ENCODE results near the gene CSGALNACT2. TPM values are rescaled to one million over a fixed set of nuclear protein-coding genes. Genes with fewer than 3 reads are reported as not detected.

Gene CSGALNACT2
- total RNA-seq, 1 experiment from 2014 or later: 9.2 TPM

DNA sequence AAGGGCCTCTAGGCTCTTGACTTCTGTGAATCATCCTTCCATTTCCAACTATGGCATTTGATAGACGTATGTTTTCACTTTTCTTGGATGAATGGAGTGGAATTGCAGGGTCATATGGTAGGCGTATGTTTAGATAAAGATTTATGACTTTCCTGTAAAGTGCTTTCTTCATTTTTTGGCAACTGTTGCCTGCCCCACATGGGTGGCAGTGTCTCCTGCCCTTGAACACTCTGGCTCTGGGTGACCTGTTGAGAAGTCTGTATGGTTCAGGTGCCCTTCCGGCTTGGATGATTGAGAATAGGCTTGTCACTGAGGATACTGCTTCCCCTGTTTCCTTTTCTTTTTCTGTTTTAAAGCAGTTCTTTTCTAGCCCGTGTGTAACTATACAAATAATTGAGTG is 38.3 kb upstream of the CSGALNACT2 start:
- Histone ChIP-seq H4K20me1 (ENCODE audit: insufficient read depth, low read depth, low read length) (no peaks in the 10 kb centered on the region), H2AFZ (ENCODE audit: low read length) (no peak overlapping the region), H3K27me3 (ENCODE audit: low read length) (no peaks in the 10 kb centered on the region), H3K36me3 (ENCODE audit: insufficient read depth, low read length) (no peaks in the 10 kb centered on the region), H3K4me2 (ENCODE audit: low read depth, low read length, poor library complexity, severe bottlenecking) (no peak overlapping the region), H3K4me1 (ENCODE audit: low read length) (peaks cover 9% of the 10 kb centered on the region), H3K9me2 (replicated peaks; ENCODE audit: insufficient read depth, low read length) (no peaks in the 10 kb centered on the region), H3K9me3 (ENCODE audit: low read length) (no peaks in the 10 kb centered on the region), H3K9ac (ENCODE audit: low read length) (no peak overlapping the region), H3K4me3 (ENCODE audit: low read length) (no peak overlapping the region), H3K27ac (ENCODE audit: low read length) (no peak overlapping the region), H3K79me2 (ENCODE audit: low read length) (no peaks in the 10 kb centered on the region)
- DNase-seq: no peak

DNA sequence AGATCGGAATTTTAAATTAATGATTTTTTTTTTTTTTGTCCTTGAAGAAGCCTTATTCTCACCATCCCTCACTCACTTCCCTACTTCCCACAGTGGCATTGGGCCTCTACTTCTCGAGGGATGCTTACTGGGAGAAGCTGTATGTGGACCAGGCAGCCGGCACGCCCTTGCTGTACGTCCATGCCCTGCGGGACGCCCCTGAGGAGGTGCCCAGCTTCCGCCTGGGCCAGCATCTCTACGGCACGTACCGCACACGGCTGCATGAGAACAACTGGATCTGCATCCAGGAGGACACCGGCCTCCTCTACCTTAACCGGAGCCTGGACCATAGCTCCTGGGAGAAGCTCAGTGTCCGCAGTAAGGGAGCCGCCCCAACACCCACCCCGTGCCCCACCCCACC is 37.9 kb upstream of the CSGALNACT2 start:
- Histone ChIP-seq H3K27ac (ENCODE audit: low read length) (no peak overlapping the region), H3K36me3 (ENCODE audit: insufficient read depth, low read length) (no peaks in the 10 kb centered on the region), H3K27me3 (ENCODE audit: low read length) (no peaks in the 10 kb centered on the region)

DNA sequence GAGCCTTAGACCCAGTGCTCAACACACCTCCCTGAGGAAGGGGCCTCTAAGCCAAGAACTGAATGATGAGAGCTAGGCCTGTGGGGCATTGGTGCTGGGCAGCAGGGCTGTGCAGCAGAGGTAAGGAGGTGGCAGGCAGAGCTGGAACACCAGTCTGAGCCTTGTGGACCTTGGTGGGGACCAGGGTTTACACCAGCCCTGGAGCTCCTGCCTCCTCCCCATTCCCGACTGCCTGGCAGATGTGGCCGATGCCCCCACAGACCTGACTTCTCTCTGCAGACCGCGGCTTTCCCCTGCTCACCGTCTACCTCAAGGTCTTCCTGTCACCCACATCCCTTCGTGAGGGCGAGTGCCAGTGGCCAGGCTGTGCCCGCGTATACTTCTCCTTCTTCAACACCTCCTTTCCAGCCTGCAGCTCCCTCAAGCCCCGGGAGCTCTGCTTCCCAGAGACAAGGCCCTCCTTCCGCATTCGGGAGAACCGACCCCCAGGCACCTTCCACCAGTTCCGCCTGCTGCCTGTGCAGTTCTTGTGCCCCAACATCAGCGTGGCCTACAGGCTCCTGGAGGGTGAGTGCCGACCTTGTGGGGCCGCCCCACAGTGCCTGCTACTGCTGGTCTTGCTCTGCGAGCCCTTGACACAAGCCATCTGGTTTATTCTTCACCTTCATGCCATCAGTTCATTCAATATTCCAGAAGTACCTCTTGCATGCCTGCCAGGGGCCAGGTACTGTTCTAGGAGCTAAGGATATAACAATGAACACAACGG is 36.0 kb upstream of the CSGALNACT2 start:
- Histone ChIP-seq H3K4me3 (ENCODE audit: low read length) (no peak overlapping the region), H3K27ac (ENCODE audit: low read length) (no peak overlapping the region), H2AFZ (ENCODE audit: low read length) (no peak overlapping the region), H3K9ac (ENCODE audit: low read length) (no peak overlapping the region), H3K4me2 (ENCODE audit: low read depth, low read length, poor library complexity, severe bottlenecking) (no peak overlapping the region), H3K27me3 (ENCODE audit: low read length) (no peaks in the 10 kb centered on the region), H3K9me3 (ENCODE audit: low read length) (no peaks in the 10 kb centered on the region), H3K4me1 (ENCODE audit: low read length) (no peaks in the 10 kb centered on the region), H3K79me2 (ENCODE audit: low read length) (no peaks in the 10 kb centered on the region), H3K9me2 (replicated peaks; ENCODE audit: insufficient read depth, low read length) (no peaks in the 10 kb centered on the region), H3K36me3 (ENCODE audit: insufficient read depth, low read length) (no peaks in the 10 kb centered on the region), H4K20me1 (ENCODE audit: insufficient read depth, low read depth, low read length) (no peaks in the 10 kb centered on the region)
- DNase-seq: no peak

More for the DNA sequence above, 37.9 kb upstream of the CSGALNACT2 start:
- Histone ChIP-seq H2AFZ (ENCODE audit: low read length) (no peak overlapping the region), H3K9me3 (ENCODE audit: low read length) (no peaks in the 10 kb centered on the region), H3K4me1 (ENCODE audit: low read length) (peaks cover 9% of the 10 kb centered on the region), H3K9ac (ENCODE audit: low read length) (no peak overlapping the region), H3K4me3 (ENCODE audit: low read length) (no peak overlapping the region), H3K79me2 (ENCODE audit: low read length) (no peaks in the 10 kb centered on the region), H4K20me1 (ENCODE audit: insufficient read depth, low read depth, low read length) (no peaks in the 10 kb centered on the region), H3K4me2 (ENCODE audit: low read depth, low read length, poor library complexity, severe bottlenecking) (no peak overlapping the region), H3K9me2 (replicated peaks; ENCODE audit: insufficient read depth, low read length) (no peaks in the 10 kb centered on the region)
- DNase-seq: no peak

DNA sequence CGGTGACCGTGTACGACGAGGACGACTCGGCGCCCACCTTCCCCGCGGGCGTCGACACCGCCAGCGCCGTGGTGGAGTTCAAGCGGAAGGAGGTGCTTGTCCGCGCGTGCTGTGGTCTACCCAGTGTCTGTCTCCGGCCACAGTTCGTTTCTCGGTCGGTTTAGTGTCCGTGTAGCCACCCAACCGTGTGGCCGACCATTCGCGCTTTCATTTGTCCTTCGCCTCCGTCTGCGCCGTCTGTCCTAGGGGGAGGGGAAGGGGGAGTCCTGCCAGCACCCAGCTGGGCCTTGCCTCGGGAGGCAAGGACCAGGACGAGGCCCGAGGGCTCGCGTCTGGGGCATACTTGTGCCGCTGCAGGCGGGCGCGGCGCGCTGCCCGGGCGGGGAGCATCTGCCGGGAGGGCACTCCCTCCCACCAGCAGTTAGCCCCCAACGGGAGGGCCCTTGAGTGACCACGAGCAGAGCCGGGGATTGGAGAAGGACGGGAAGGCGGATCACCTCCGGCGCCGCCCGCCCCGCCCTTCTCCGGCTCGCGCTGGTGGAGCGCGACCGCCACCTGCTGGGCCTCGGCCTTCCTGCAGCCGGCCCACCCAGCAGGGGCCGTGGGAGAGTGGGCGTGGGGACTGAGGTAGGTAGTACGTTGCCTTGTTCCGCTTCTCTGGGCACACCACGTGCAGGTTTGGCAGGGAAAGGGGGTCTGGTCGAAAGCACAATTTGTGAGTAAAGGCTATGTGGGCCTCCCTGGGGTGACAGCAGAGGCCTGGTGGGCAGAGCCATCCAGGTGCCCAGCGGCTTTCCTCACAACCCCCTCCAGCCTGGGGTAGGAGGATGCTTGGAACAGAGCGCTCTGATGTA is 32.9 kb upstream of the CSGALNACT2 start:
- Histone ChIP-seq H2AFZ (ENCODE audit: low read length) (no peak overlapping the region), H3K4me3 (ENCODE audit: low read length) (peak overlapping the region; percentile 35; the same call in 1 of the 2 replicates), H3K4me2 (ENCODE audit: low read depth, low read length, poor library complexity, severe bottlenecking) (peak overlapping the region; percentile 38), H3K9me2 (replicated peaks; ENCODE audit: insufficient read depth, low read length) (no peaks in the 10 kb centered on the region), H3K27ac (ENCODE audit: low read length) (no peak overlapping the region), H3K36me3 (ENCODE audit: insufficient read depth, low read length) (no peaks in the 10 kb centered on the region), H3K27me3 (ENCODE audit: low read length) (no peaks in the 10 kb centered on the region), H3K9me3 (ENCODE audit: low read length) (no peaks in the 10 kb centered on the region), H4K20me1 (ENCODE audit: insufficient read depth, low read depth, low read length) (no peaks in the 10 kb centered on the region), H3K79me2 (ENCODE audit: low read length) (no peaks in the 10 kb centered on the region), H3K4me1 (ENCODE audit: low read length) (no peaks in the 10 kb centered on the region), H3K9ac (ENCODE audit: low read length) (no peak overlapping the region)
- peak; percentile 84 for DNase-seq

DNA sequence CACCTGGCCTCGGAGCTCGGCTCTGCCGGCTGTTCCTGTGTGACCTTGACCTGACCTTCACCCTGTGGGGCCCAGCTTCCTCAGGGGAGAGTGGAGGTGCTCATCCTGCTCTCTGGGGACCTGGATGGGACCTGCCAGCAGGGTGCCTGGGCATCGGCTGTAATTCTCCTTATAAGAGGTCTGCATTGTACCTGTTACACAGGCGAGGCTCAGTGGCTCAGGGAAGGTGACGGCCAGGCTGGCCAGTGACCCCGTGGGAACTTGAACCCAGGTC is 32.4 kb upstream of the CSGALNACT2 start:
- no peak for DNase-seq
- H3K4me1 ChIP-seq (ENCODE audit: low read length): no peaks in the 10 kb centered on the region
- no peak overlapping the region for H3K4me2 ChIP-seq (ENCODE audit: low read depth, low read length, poor library complexity, severe bottlenecking)
- no peak overlapping the region for H3K27ac ChIP-seq (ENCODE audit: low read length)
- H3K36me3 ChIP-seq (ENCODE audit: insufficient read depth, low read length): no peaks in the 10 kb centered on the region
- no peaks in the 10 kb centered on the region for H3K27me3 ChIP-seq (ENCODE audit: low read length)
- no peaks in the 10 kb centered on the region for H3K9me2 ChIP-seq (replicated peaks; ENCODE audit: insufficient read depth, low read length)
- no peak overlapping the region for H3K9ac ChIP-seq (ENCODE audit: low read length)
- no peaks in the 10 kb centered on the region for H4K20me1 ChIP-seq (ENCODE audit: insufficient read depth, low read depth, low read length)
- no peak overlapping the region for H3K4me3 ChIP-seq (ENCODE audit: low read length)
- no peaks in the 10 kb centered on the region for H3K9me3 ChIP-seq (ENCODE audit: low read length)
- no peak overlapping the region for H2AFZ ChIP-seq (ENCODE audit: low read length)
- H3K79me2 ChIP-seq (ENCODE audit: low read length): no peaks in the 10 kb centered on the region

DNA sequence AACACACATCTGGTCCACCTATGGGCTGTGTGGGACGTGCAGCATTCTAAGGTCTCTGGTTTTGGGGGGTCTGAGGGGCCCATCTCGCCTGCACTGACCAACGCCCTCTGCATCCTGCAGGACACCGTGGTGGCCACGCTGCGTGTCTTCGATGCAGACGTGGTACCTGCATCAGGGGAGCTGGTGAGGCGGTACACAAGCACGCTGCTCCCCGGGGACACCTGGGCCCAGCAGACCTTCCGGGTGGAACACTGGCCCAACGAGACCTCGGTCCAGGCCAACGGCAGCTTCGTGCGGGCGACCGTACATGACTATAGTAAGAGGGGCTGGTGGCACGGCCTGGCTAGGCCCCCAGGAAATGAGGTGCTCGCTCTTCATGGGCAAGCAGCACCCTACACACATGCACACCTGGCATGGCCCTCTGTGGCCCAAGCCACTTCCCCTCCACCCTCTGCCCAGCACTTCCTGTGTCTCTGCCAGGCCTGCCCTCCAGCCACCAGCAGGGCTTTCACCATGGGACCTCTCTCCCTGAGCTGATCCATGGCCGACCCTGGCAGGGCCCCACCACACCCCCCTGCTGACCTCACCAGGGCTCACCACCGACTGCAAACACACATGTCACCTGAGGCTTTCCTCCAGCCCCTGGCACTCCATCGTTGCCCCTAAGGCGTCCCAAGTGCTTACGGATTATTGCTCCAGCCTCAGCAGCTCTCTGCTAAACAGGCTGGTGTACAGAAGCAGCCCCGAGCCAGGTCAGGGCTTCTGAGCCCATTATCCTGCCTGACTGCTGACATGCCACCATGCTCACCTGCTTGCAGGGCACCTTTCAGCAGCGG is 31.8 kb upstream of the CSGALNACT2 start:
- Histone ChIP-seq H3K4me2 (ENCODE audit: low read depth, low read length, poor library complexity, severe bottlenecking) (no peak overlapping the region), H3K79me2 (ENCODE audit: low read length) (no peaks in the 10 kb centered on the region), H3K4me1 (ENCODE audit: low read length) (no peaks in the 10 kb centered on the region), H3K36me3 (ENCODE audit: insufficient read depth, low read length) (no peaks in the 10 kb centered on the region), H4K20me1 (ENCODE audit: insufficient read depth, low read depth, low read length) (no peaks in the 10 kb centered on the region), H3K27me3 (ENCODE audit: low read length) (no peaks in the 10 kb centered on the region), H3K9ac (ENCODE audit: low read length) (no peak overlapping the region), H3K27ac (ENCODE audit: low read length) (no peak overlapping the region), H3K4me3 (ENCODE audit: low read length) (no peak overlapping the region), H3K9me3 (ENCODE audit: low read length) (no peaks in the 10 kb centered on the region), H2AFZ (ENCODE audit: low read length) (no peak overlapping the region), H3K9me2 (replicated peaks; ENCODE audit: insufficient read depth, low read length) (no peaks in the 10 kb centered on the region)
- no peak for DNase-seq

DNA sequence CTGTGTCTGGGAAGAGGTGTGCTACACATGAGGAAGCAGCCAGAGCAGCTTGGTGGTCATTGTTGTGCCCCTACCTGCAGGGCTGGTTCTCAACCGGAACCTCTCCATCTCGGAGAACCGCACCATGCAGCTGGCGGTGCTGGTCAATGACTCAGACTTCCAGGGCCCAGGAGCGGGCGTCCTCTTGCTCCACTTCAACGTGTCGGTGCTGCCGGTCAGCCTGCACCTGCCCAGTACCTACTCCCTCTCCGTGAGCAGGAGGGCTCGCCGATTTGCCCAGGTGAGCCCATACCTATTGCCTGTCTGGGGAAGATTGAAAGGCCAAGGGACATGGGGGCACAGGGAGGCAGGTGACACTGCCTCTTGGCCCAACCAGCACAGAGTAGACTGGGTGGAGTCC is 29.3 kb upstream of the CSGALNACT2 start:
- Histone ChIP-seq H3K27ac (ENCODE audit: low read length) (no peak overlapping the region), H3K27me3 (ENCODE audit: low read length) (no peaks in the 10 kb centered on the region), H3K9ac (ENCODE audit: low read length) (no peak overlapping the region), H3K4me2 (ENCODE audit: low read depth, low read length, poor library complexity, severe bottlenecking) (no peak overlapping the region), H3K4me1 (ENCODE audit: low read length) (no peaks in the 10 kb centered on the region), H4K20me1 (ENCODE audit: insufficient read depth, low read depth, low read length) (no peaks in the 10 kb centered on the region), H3K4me3 (ENCODE audit: low read length) (no peak overlapping the region), H3K36me3 (ENCODE audit: insufficient read depth, low read length) (no peaks in the 10 kb centered on the region), H2AFZ (ENCODE audit: low read length) (no peak overlapping the region), H3K9me3 (ENCODE audit: low read length) (no peaks in the 10 kb centered on the region), H3K9me2 (replicated peaks; ENCODE audit: insufficient read depth, low read length) (no peaks in the 10 kb centered on the region), H3K79me2 (ENCODE audit: low read length) (no peaks in the 10 kb centered on the region)
- no peak for DNase-seq

DNA sequence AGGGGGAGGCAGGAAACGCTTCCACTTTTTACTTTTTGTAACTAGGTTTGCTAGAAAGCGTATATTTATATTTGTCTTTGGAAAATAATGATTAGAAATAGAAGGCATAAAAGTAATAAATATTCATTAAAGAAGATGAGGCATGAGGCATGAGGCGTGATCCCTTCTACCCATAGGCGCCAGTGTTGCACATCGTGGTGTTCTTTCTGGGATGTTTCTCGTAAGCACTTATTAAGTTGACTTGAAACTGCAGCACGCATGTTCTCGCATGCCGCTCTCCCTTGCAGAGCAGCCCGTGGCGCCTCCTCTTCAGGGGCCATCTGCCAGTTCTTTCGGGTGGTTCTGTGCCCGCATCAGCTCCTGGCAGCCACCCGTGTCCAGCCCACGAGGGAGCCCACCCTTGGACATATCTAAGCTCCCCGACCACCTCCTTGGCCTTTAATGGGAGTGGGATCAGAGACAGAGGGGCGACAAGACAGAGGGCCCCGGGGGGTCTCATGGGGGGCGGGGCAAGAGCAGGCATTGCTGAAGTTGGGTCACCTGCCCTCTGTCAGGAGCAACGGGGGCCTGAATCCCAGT is 28.5 kb upstream of the CSGALNACT2 start:
- Histone ChIP-seq H3K9me3 (ENCODE audit: low read length) (no peaks in the 10 kb centered on the region), H2AFZ (ENCODE audit: low read length) (no peak overlapping the region), H3K4me3 (ENCODE audit: low read length) (no peak overlapping the region), H4K20me1 (ENCODE audit: insufficient read depth, low read depth, low read length) (no peaks in the 10 kb centered on the region), H3K27me3 (ENCODE audit: low read length) (no peaks in the 10 kb centered on the region), H3K4me2 (ENCODE audit: low read depth, low read length, poor library complexity, severe bottlenecking) (no peak overlapping the region), H3K9me2 (replicated peaks; ENCODE audit: insufficient read depth, low read length) (no peaks in the 10 kb centered on the region), H3K36me3 (ENCODE audit: insufficient read depth, low read length) (no peaks in the 10 kb centered on the region), H3K4me1 (ENCODE audit: low read length) (no peaks in the 10 kb centered on the region), H3K27ac (ENCODE audit: low read length) (no peak overlapping the region), H3K9ac (ENCODE audit: low read length) (no peak overlapping the region), H3K79me2 (ENCODE audit: low read length) (no peaks in the 10 kb centered on the region)
- DNase-seq: no peak

All from Karpas-422 (cell line).